NB4 (cell line): Measurements from ENCODE around the gene TMEM247.

ENCODE experiments used
- CTCF ChIP-seq: IDR thresholded peaks from one replicate; pipeline ENCODE4 v1.5.1; 2012; ENCODE audit warnings: low read depth, low read length
- MAX ChIP-seq: IDR thresholded peaks from 2 replicates; pipeline ENCODE4 v1.6.1; 2011; ENCODE audit warnings: low read depth, low read length
- POLR2A ChIP-seq: IDR thresholded peaks from 2 replicates; pipeline ENCODE4 v1.6.1; 2011; ENCODE audit warnings: mild to moderate bottlenecking; ENCODE audit not compliant: insufficient read length; ENCODE audit errors: extremely low read depth

GRCh38 chr2:46500801-46501200 is 21.4 kb downstream of the TMEM247 start:
- TF ChIP-seq MAX: no peak
- TF ChIP-seq CTCF: no peak
- no peak for TF ChIP-seq POLR2A
